ENCODE data around the gene RPL29.

GRCh38 chr3:52004906-52005395 lies 9.3 kb upstream of the RPL29 start:
- TF ChIP-seq, protein P1, sequence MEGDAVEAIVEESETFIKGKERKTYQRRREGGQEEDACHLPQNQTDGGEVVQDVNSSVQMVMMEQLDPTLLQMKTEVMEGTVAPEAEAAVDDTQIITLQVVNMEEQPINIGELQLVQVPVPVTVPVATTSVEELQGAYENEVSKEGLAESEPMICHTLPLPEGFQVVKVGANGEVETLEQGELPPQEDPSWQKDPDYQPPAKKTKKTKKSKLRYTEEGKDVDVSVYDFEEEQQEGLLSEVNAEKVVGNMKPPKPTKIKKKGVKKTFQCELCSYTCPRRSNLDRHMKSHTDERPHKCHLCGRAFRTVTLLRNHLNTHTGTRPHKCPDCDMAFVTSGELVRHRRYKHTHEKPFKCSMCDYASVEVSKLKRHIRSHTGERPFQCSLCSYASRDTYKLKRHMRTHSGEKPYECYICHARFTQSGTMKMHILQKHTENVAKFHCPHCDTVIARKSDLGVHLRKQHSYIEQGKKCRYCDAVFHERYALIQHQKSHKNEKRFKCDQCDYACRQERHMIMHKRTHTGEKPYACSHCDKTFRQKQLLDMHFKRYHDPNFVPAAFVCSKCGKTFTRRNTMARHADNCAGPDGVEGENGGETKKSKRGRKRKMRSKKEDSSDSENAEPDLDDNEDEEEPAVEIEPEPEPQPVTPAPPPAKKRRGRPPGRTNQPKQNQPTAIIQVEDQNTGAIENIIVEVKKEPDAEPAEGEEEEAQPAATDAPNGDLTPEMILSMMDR (IDR thresholded peaks at IDR 0.05) = no peak
- no peak for TF ChIP-seq POLR2A (IDR thresholded peaks at IDR 0.05)

All from body of pancreas (tissue), 4 donors.